ENCODE results near the gene PCMT1.
A peak's percentile ranks its signal among the peaks of the same experiment; 100 is the strongest.
"Not testable (repeated sequence)": the region's sequence is repeated elsewhere in the genome, so short reads cannot be mapped to it uniquely, and the experiment has no call there.

Gene PCMT1

GRCh38 chr6:149749594-149750135 is at the start of gene PCMT1:
Gene PCMT1, plus strand, starts transcription at chr6:149749741. Its CDS starts 161 bp downstream, at chr6:149749902.
- DNase-seq (ENCODE audit: low spot score) = peak; percentile 93

- no peak for DNase-seq (ENCODE audit: low spot score)
Measured at GRCh38 chr6:149701714-149702113, 47.8 kb upstream of the PCMT1 start.

- no peak for DNase-seq (ENCODE audit: low spot score)
Measured at GRCh38 chr6:149711711-149712110, 37.8 kb upstream of the PCMT1 start.

- DNase-seq (ENCODE audit: low spot score) = no peak
Measured at GRCh38 chr6:149714442-149714841, 35.1 kb upstream of the PCMT1 start.

- no peak for DNase-seq (ENCODE audit: low spot score)
Measured at GRCh38 chr6:149716181-149716963, 33.2 kb upstream of the PCMT1 start.

- no peak for DNase-seq (ENCODE audit: low spot score)
Measured at GRCh38 chr6:149717255-149717587, 32.3 kb upstream of the PCMT1 start.

- DNase-seq (ENCODE audit: low spot score) = peak; percentile 93
Measured at GRCh38 chr6:149717588-149718458, 31.7 kb upstream of the PCMT1 start, which contains the start of gene LATS1. Gene LATS1, minus strand, starts transcription at chr6:149718101. Its CDS starts 15,975 bp downstream, at chr6:149702126.

GRCh38 chr6:149719531-149719930 is 30.0 kb upstream of the PCMT1 start:
- DNase-seq (ENCODE audit: low spot score) = no peak

- DNase-seq (ENCODE audit: low spot score) = no peak
Measured at GRCh38 chr6:149723262-149723661, 26.3 kb upstream of the PCMT1 start.

GRCh38 chr6:149723771-149724417 is 25.6 kb upstream of the PCMT1 start:
- DNase-seq (ENCODE audit: low spot score) = no peak

- DNase-seq (ENCODE audit: low spot score) = no peak
Measured at GRCh38 chr6:149725785-149726184, 23.8 kb upstream of the PCMT1 start.

GRCh38 chr6:149727793-149728498 is 21.6 kb upstream of the PCMT1 start:
- no peak for DNase-seq (ENCODE audit: low spot score)

GRCh38 chr6:149728499-149729234 is 20.9 kb upstream of the PCMT1 start:
- no peak for DNase-seq (ENCODE audit: low spot score)

GRCh38 chr6:149729824-149730223 is 19.7 kb upstream of the PCMT1 start:
- no peak for DNase-seq (ENCODE audit: low spot score)

- DNase-seq (ENCODE audit: low spot score) = no peak
Measured at GRCh38 chr6:149733089-149733720, 16.3 kb upstream of the PCMT1 start.

- DNase-seq (ENCODE audit: low spot score) = no peak
Measured at GRCh38 chr6:149734915-149735314, 14.6 kb upstream of the PCMT1 start.

- not testable (repeated sequence) for DNase-seq (ENCODE audit: low spot score)
Measured at GRCh38 chr6:149745252-149745651, 4.3 kb upstream of the PCMT1 start.

- DNase-seq (ENCODE audit: low spot score) = peak; percentile 89
Measured at GRCh38 chr6:149746147-149746946, 3.2 kb upstream of the PCMT1 start, which contains the start of gene NUP43. Gene NUP43, minus strand, starts transcription at chr6:149746529. Its CDS starts 34 bp downstream, at chr6:149746495.

- DNase-seq (ENCODE audit: low spot score) = not testable (repeated sequence)
Measured at GRCh38 chr6:149749082-149749593, 403 bp upstream of the PCMT1 start.
